Measurements from ENCODE around the gene DCTPP1. TPM values are rescaled to one million over a fixed set of nuclear protein-coding genes. Genes with fewer than 3 reads are reported as not detected.
A peak's percentile ranks its signal among the peaks of the same experiment; 100 is the strongest.
"Not testable (repeated sequence)": the region's sequence is repeated elsewhere in the genome, so short reads cannot be mapped to it uniquely, and the experiment has no call there.

DCTPP1 gene
- total RNA-seq, 2 experiments from 2014 or later, result 89.3 to 102 TPM

DNA sequence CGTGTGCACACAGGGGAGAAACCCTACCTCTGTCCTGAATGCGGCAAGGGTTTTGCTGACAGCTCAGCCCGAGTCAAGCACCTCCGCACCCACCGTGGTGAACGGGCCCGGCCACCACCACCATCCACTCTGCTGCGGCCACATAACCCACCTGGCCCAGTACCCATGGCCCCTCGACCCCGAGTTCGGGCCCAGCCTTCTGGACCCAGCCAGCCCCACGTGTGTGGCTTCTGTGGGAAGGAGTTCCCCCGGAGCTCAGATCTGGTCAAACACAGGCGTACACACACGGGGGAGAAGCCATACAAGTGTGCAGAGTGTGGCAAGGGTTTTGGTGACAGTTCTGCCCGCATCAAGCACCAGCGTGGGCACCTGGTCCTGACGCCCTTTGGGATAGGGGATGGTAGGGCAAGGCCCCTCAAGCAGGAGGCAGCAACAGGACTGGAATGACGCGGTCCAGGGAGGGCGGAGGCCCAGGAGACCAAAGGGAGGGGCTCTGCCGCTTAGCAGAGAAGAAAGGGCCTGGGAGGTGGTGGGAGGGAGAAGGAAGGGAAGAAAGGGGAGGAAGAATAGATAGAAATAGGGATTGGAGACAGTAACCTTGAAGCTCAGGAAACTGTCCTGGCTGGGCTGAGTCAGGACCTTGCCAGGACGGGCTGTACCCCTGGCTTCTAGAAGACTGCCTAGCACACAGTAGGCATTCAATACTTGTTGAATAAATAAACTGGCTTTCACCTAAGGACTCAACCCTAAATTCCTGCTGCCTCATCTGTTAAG is 31.0 kb downstream of the DCTPP1 start:
- Mint-ChIP-seq H3K9me3 (ENCODE audit: low read depth) (no peaks in the 10 kb centered on the region), H3K36me3 (ENCODE audit: low read depth) (peaks cover 17% of the 10 kb centered on the region), H3K27ac (no peak overlapping the region), H3K27me3 (no peaks in the 10 kb centered on the region), H3K4me1 (peaks cover 35% of the 10 kb centered on the region), H3K4me3 (no peak overlapping the region)
- ATAC-seq, result no peak
- ChIA-PET POLR2A (no interaction called here), CTCF (interaction anchor here (0.5 to 1.3 kb wide), 5 partner anchors 9 to 247 kb away, joined by 3 to 5 read pairs (median 3); partner anchors contain the start of genes SEPTIN1 and ZNF771)
- no peak for DNase-seq
- intact Hi-C loops (cut with DNase I, micrococcal nuclease), result no loop called here

DNA sequence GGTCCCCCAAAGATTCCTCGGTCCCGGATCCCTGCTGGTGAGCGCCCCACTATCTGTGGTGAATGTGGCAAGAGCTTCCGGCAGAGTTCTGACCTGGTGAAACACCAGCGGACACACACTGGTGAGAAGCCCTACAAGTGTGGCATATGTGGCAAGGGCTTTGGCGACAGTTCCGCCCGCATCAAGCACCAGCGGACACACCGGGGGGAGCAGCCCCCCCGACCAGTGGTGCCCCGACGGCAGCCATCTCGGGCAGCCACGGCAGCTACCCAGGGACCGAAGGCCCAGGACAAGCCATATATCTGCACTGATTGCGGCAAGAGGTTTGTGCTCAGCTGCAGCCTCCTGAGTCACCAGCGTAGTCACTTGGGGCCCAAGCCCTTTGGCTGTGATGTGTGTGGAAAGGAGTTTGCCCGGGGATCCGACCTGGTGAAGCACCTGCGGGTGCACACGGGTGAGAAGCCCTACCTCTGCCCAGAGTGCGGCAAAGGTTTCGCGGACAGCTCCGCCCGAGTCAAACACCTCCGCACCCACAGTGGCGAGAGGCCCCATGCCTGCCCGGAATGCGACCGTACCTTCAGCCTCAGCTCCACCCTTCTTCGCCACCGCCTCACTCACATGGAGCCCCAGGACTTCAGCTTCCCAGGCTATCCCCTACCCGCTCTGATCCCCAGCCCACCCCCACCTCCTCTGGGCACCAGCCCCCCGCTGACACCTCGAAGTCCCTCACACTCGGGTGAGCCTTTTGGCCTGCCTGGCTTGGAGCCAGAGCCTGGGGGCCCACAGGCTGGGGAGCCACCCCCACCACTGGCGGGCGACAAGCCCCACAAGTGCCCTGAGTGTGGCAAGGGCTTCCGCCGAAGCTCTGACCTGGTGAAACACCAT is 31.8 kb downstream of the DCTPP1 start:
- DNase-seq (no peak), ATAC-seq (no peak)
- no peaks in the 10 kb centered on the region for H3K9me3 Mint-ChIP-seq (ENCODE audit: low read depth)
- intact Hi-C loops (cut with DNase I, micrococcal nuclease), result no loop called here
- peaks cover 17% of the 10 kb centered on the region for H3K36me3 Mint-ChIP-seq (ENCODE audit: low read depth)
- no peaks in the 10 kb centered on the region for H3K27me3 Mint-ChIP-seq
- CTCF ChIA-PET, result interaction anchor here (1.0 to 1.7 kb wide), 2 partner anchors 10 to 12 kb away, joined by 3 to 6 read pairs; partner anchors contain the start of gene ZNF771
- H3K27ac Mint-ChIP-seq, result no peak overlapping the region
- H3K4me3 Mint-ChIP-seq, result no peak overlapping the region
- H3K4me1 Mint-ChIP-seq, result peaks cover 35% of the 10 kb centered on the region
- POLR2A ChIA-PET, result no interaction called here

DNA sequence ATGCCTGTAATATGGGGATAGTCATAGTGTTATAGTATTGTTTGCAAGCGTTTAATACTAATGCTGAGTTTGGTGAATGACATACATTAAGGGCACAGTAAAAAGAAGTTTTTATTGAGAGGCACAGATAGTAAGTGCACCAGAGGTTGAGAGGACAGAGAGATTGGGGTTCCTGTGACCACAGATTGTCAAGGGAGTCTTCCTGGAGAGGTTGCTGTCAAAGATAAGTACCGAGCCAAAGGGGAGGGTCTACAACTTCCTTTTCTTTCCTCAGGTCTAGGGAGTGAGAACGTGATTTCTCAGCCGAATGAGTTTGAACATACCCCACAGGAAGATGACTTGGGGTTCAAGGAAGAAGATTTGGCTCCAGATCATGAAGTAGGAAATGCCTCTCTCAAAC is 32.8 kb downstream of the DCTPP1 start:
- intact Hi-C loops (cut with DNase I, micrococcal nuclease), result no loop called here
- Mint-ChIP-seq H3K9me3 (ENCODE audit: low read depth) (no peaks in the 10 kb centered on the region), H3K36me3 (ENCODE audit: low read depth) (peaks cover 17% of the 10 kb centered on the region), H3K27ac (no peak overlapping the region), H3K27me3 (no peaks in the 10 kb centered on the region), H3K4me1 (peaks cover 35% of the 10 kb centered on the region), H3K4me3 (peak overlapping the region; percentile 81)
- CTCF ChIA-PET, result interaction anchor here (1.7 to 2.6 kb wide), 2 partner anchors 13 to 14 kb away, joined by 6 to 18 read pairs; partner anchors contain the start of gene SEPTIN1
- ATAC-seq (no peak), DNase-seq (no peak)
- POLR2A ChIA-PET, result no interaction called here

DNA sequence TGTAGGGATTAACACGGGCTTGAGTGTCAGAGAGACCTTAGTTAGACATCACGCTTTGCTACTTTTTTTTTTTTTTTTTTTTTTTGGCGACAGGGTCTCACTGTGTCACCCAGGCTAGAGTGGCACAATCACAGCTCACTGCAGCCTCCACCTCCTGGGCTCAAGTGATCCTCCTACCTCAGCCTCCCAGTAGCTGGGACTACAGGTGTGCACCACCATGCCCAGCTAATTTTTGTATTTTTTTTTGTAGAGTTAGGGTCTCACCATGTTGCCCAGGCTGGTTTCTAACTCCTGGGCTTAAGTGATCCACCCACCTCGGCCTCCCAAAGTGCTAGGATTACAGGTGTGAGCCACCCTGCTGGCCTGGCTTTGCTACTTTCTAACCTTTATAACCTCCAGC is 33.2 kb downstream of the DCTPP1 start:
- DNase-seq; H3K27me3 Mint-ChIP-seq; ATAC-seq; intact Hi-C loops (cut with DNase I, micrococcal nuclease); POLR2A ChIA-PET; H3K27ac Mint-ChIP-seq; H3K9me3 Mint-ChIP-seq (ENCODE audit: low read depth): not testable (repeated sequence)
- CTCF ChIA-PET, result interaction anchor here (1.1 to 3.0 kb wide), 5 partner anchors 10 to 199 kb away, joined by 3 to 18 read pairs (median 9); partner anchors contain the start of genes SEPTIN1 and ZNF771
- Mint-ChIP-seq H3K4me3 (peak overlapping the region; percentile 81), H3K4me1 (peaks cover 34% of the 10 kb centered on the region), H3K36me3 (ENCODE audit: low read depth) (peaks cover 17% of the 10 kb centered on the region)

DNA sequence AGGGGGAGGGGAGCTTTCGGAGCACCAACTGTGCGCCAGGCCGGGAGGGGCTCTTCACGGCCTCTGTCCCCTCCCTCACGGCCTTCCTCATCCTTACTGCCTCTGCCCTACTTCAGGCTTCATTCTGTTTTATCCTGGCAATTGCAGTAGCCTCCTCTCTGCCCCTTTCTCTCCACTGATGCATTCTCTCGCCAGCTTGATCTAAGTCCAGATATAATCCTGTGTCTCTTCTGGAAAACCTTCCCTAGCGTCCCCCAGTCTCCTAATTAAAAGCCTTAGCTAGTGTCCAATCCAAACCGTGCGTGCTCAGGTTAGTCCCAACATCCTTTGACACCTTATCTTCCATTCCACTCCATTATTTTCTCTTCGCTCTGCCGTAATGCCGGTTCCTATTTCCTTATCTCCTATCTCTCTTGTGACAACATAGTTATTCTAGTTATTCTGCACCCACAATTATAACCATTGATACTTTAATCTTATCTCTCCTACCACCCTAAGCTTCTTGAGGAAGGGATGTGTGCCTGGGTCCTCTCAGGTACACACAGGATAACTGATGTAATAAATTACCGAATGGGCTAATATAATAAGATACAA is 33.7 kb downstream of the DCTPP1 start:
- CTCF ChIA-PET, result interaction anchor here (0.6 to 3.0 kb wide), 10 partner anchors 11 to 284 kb away, joined by 3 to 18 read pairs (median 4); partner anchors contain the start of genes SEPTIN1 and ZNF771
- peak; percentile 10 for ATAC-seq

DNA sequence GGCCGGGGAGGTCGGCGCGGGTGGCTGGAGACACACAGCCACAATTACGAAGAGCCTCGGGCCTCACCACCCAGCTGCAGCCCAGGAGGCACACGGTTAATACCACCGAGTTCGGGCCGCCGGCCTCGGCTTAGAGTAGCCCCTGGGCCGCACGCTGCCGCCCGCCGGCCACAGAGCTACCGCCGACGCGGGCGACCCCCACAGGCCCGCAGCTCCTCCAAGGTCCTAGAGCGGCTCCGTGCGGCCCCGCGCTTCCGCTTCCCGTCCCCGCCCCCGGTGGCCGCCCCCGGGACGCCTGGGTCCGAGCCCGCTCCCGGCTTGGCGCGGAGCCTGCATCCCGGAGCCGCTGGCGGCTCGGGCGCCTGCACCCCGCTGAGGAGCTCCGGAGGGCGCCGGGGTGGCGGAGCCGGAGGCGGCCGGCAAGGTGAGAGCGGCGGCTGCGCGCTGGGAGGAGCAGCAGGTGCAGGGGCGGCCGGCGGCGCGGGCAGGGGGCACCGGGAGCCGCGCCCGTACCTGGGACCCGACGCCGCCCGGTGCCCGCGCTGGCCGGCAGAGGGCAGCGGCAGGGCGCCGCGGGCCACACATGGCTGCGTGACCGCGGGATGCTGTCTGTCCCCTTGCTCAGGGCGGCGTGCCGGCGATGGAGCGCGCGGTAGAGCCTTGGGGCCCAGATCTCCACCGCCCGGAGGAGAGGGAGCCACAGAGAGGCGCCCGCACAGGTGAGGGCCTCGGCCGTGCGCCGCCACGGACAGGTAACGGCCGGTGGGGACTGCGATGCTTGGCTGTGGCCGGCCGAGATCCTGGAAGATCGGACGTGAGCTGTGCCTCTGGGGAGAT is 34.5 kb downstream of the DCTPP1 start, which contains the start of gene ZNF48:
Gene ZNF48, plus strand, starts transcription at position 266 of the 837 bp plus-strand sequence. Its CDS starts 375 bp downstream, at position 641.
- peaks cover 17% of the 10 kb centered on the region for H3K36me3 Mint-ChIP-seq (ENCODE audit: low read depth)
- DNase-seq (peak; percentile 67), ATAC-seq (peak; percentile 61)
- H3K9me3 Mint-ChIP-seq (ENCODE audit: low read depth), result no peaks in the 10 kb centered on the region
- H3K4me3 Mint-ChIP-seq, result peak within 1 kb of the TSS; percentile 81
- H3K27me3 Mint-ChIP-seq, result no peaks in the 10 kb centered on the region
- intact Hi-C loops (cut with DNase I, micrococcal nuclease), result loop anchor here (1.0 to 2.0 kb wide), 5 partner anchors 12 to 40 kb away; partner anchors contain the start of genes CD2BP2 (in 1 of the 2), SEPTIN1 (in 1 of the 2) and ZNF771 (in 1 of the 2)
- peak within 1 kb of the TSS; percentile 48 for H3K27ac Mint-ChIP-seq
- ChIA-PET POLR2A (interaction anchor here (0.6 to 1.7 kb wide), 2 partner anchors 12 to 24 kb away, joined by 4 to 8 read pairs; partner anchors contain the start of gene ZNF771), CTCF (interaction anchor here (0.5 to 3.0 kb wide), 13 partner anchors 11 to 315 kb away, joined by 3 to 18 read pairs (median 3); partner anchors contain the start of genes ITGAL, SEPTIN1 and ZNF771)
- peaks cover 28% of the 10 kb centered on the region for H3K4me1 Mint-ChIP-seq

More for the DNA sequence above, 33.7 kb downstream of the DCTPP1 start:
- H3K4me1 Mint-ChIP-seq, result peaks cover 32% of the 10 kb centered on the region
- POLR2A ChIA-PET, result interaction anchor here (0.6 to 1.7 kb wide), 2 partner anchors 11 to 25 kb away, joined by 4 to 8 read pairs; partner anchors contain the start of gene ZNF771
- peaks cover 17% of the 10 kb centered on the region for H3K36me3 Mint-ChIP-seq (ENCODE audit: low read depth)
- H3K27ac Mint-ChIP-seq, result peak overlapping the region; percentile 48
- no peaks in the 10 kb centered on the region for H3K27me3 Mint-ChIP-seq
- peak overlapping the region; percentile 81 for H3K4me3 Mint-ChIP-seq
- intact Hi-C loops (cut with DNase I, micrococcal nuclease), result loop anchor here (1.0 to 2.0 kb wide), 5 partner anchors 11 to 41 kb away; partner anchors contain the start of genes CD2BP2 (in 1 of the 2), SEPTIN1 (in 1 of the 2) and ZNF771 (in 1 of the 2)
- DNase-seq, result no peak
- H3K9me3 Mint-ChIP-seq (ENCODE audit: low read depth), result no peaks in the 10 kb centered on the region

DNA sequence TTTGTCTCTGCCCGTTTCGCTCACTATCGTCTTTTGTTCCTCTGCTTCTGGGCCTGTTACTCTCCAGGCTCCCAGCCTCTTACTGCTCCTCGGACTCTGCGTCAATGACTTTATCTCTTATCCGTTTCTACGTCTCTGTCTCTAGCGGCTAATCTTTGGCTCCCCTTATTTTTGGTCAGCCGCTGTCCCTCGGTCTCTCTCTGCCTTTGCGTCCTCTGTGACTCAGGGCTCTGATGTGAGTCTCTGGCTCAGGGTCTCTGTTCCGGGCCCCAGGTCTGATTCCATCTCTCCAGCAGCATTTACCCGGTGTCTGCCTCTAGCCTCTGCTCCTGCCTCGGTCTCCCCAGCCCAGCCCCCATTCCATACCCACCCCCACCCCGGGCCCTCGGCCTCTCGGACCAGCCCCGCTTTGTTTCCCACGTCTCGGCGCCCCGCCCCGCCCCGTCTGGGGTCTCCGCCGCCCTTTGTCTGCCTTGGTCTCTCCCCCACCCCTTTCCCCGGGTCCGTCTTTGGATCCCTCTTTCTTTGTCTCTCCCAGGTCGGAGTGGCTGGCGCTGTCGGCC is 35.2 kb downstream of the DCTPP1 start:
- Mint-ChIP-seq H3K9me3 (ENCODE audit: low read depth) (no peaks in the 10 kb centered on the region), H3K4me1 (peaks cover 23% of the 10 kb centered on the region), H3K27ac (peak overlapping the region; percentile 39), H3K4me3 (peak overlapping the region; percentile 81), H3K36me3 (ENCODE audit: low read depth) (peaks cover 17% of the 10 kb centered on the region), H3K27me3 (no peaks in the 10 kb centered on the region)
- ChIA-PET CTCF (interaction anchor here (0.5 to 3.0 kb wide), 7 partner anchors 12 to 316 kb away, joined by 3 to 18 read pairs (median 5); partner anchors contain the start of genes ITGAL, SEPTIN1 and ZNF771), POLR2A (interaction anchor here (1.7 kb wide), 1 partner anchor 13 kb away, joined by 8 read pairs; the partner anchor contains the start of gene ZNF771)
- peak; percentile 6 for ATAC-seq
- no peak for DNase-seq
- intact Hi-C loops (cut with DNase I, micrococcal nuclease), result loop anchor here (1.0 to 2.0 kb wide), 5 partner anchors 12 to 39 kb away; partner anchors contain the start of genes CD2BP2 (in 1 of the 2), SEPTIN1 (in 1 of the 2) and ZNF771 (in 1 of the 2)

DNA sequence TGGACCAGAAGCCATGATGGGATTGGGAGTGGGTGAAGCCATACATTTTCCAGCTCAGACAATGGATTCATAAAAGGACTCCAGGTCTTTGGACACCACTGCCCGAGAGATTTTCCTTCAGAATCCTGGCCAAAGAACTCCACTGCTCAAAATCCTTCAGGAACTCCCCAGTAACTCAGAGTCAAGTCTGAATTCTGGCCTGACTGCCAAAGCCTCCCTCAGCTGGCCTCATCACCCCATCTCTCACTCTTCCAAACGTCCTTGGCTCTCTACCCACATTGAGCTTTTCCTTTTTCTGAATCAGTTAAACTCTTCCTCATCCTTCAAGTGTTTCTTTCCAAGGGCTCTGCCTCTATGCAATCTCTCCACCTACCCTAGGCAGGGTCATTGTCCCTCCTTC is 46.3 kb downstream of the DCTPP1 start:
- Mint-ChIP-seq H3K27ac (peak overlapping the region; percentile 98), H3K27me3 (no peaks in the 10 kb centered on the region), H3K36me3 (ENCODE audit: low read depth) (peaks cover 26% of the 10 kb centered on the region), H3K4me3 (peak overlapping the region; percentile 84), H3K4me1 (peaks cover 45% of the 10 kb centered on the region), H3K9me3 (ENCODE audit: low read depth) (no peaks in the 10 kb centered on the region)
- ChIA-PET POLR2A (interaction anchor here (1.1 to 1.4 kb wide), 2 partner anchors 24 to 46 kb away, joined by 3 to 6 read pairs; partner anchors contain the start of genes DCTPP1 and ZNF771), CTCF (interaction anchor here (1.3 to 2.5 kb wide), 7 partner anchors 12 to 232 kb away, joined by 3 to 18 read pairs (median 8); partner anchors contain the start of genes DCTPP1, TBC1D10B and ZNF48)
- no peak for DNase-seq
- no peak for ATAC-seq
- intact Hi-C loops (cut with DNase I, micrococcal nuclease), result loop anchor here in 1 of 2 experiments (2.0 kb wide), 1 partner anchor 25 kb away; no protein-coding TSS in a partner anchor

All from activated CD4-positive, alpha-beta T cell treated with anti-CD3 and anti-CD28 coated beads for 36 hours (primary cell).